Neural progenitor cell (in vitro differentiated cells): ENCODE measurements around the gene VSX1. TPM values are rescaled to one million over a fixed set of nuclear protein-coding genes. Genes with fewer than 3 reads are reported as not detected.

ENCODE experiments used
- DNase-seq: peaks from one replicate; pipeline ENCODE4 v3.0.0-alpha.2; 2016; ENCODE audit warnings: low spot score
- H2AFZ ChIP-seq: fragments of 200-600 bp; sonication (generic); replicated peaks from 2 replicates; pipeline ENCODE4 v1.6.1; 2016; ENCODE audit warnings: antibody characterized with exemption
- H3F3A ChIP-seq: fragments of 200-600 bp; sonication (generic); 2 replicates; pipeline ENCODE4 v1.6.1; 2016; ENCODE audit warnings: antibody characterized with exemption, low read depth
- H3K27ac ChIP-seq: fragments of 200-600 bp; sonication (generic); 2 replicates; pipeline ENCODE4 v1.5.1; 2016; ENCODE audit warnings: mild to moderate bottlenecking
- H3K27me3 ChIP-seq: fragments of 200-600 bp; sonication (generic); 2 replicates; pipeline ENCODE4 v1.6.1; 2016; ENCODE audit warnings: mild to moderate bottlenecking, moderate library complexity
- H3K36me3 ChIP-seq: fragments of 200-600 bp; sonication (generic); 2 replicates; pipeline ENCODE4 v1.5.1; 2016
- H3K4me1 ChIP-seq: fragments of 200-600 bp; sonication (generic); 2 replicates; pipeline ENCODE4 v1.6.1; 2016; ENCODE audit warnings: mixed run types
- H3K4me2 ChIP-seq: fragments of 200-600 bp; sonication (generic); 2 replicates; pipeline ENCODE4 v1.6.1; 2016
- H3K4me3 ChIP-seq: fragments of 200-600 bp; sonication (generic); 2 replicates; pipeline ENCODE4 v1.5.1; 2016
- H3K79me2 ChIP-seq: fragments of 200-600 bp; sonication (generic); 2 replicates; pipeline ENCODE4 v1.6.1; 2016; ENCODE audit warnings: low read depth
- H3K9ac ChIP-seq: fragments of 200-600 bp; sonication (generic); 2 replicates; pipeline ENCODE4 v1.6.1; 2016
- H3K9me3 ChIP-seq: fragments of 200-600 bp; sonication (generic); 2 replicates; pipeline ENCODE4 v1.5.1; 2016; ENCODE audit warnings: low read depth
- H4K20me1 ChIP-seq: fragments of 200-600 bp; sonication (generic); 2 replicates; pipeline ENCODE4 v1.6.1; 2016; ENCODE audit warnings: low read depth
- H3K27ac Mint-ChIP-seq: 3 replicates; pipeline ENCODE4 v1.8.0; 2021; ENCODE audit warnings: mixed read lengths
- H3K27me3 Mint-ChIP-seq: 2 replicates; pipeline ENCODE4 v1.8.0; 2022; ENCODE audit warnings: low read depth, mild to moderate bottlenecking, inconsistent platforms, moderate library complexity, mixed read lengths; ENCODE audit not compliant: insufficient read depth
- H3K36me3 Mint-ChIP-seq: 3 replicates; pipeline ENCODE4 v1.8.0; 2021; ENCODE audit warnings: mixed read lengths
- H3K4me1 Mint-ChIP-seq: 3 replicates; pipeline ENCODE4 v1.8.0; 2021; ENCODE audit warnings: mixed read lengths
- H3K4me3 Mint-ChIP-seq: 3 replicates; pipeline ENCODE4 v1.8.0; 2021; ENCODE audit warnings: mild to moderate bottlenecking, moderate library complexity, mixed read lengths
- H3K9me3 Mint-ChIP-seq: 3 replicates; pipeline ENCODE4 v1.8.0; 2020; ENCODE audit warnings: mixed read lengths
- CTCF ChIP-seq: fragments of 200-600 bp; sonication (generic); IDR thresholded peaks from 2 replicates; pipeline ENCODE4 v1.5.1; 2017; ENCODE audit warnings: antibody characterized with exemption, mild to moderate bottlenecking
- EZH2 ChIP-seq: fragments of 200-600 bp; sonication (generic); IDR thresholded peaks from 2 replicates; pipeline ENCODE4 v1.6.1; 2017; ENCODE audit warnings: antibody characterized with exemption, mild to moderate bottlenecking, moderate library complexity
- EZH2phosphoT487 ChIP-seq: fragments of 200-600 bp; sonication (generic); IDR thresholded peaks from 2 replicates; pipeline ENCODE4 v1.6.1; 2017; ENCODE audit warnings: antibody characterized with exemption
- total RNA-seq: library from RNA; depleted of rRNA; stranded (reverse); fragments of >200 nt; gene quantifications from 2 replicates; pipeline ENCODE4 v1.2.3, GENCODE V29; 2015; ENCODE audit warnings: low replicate concordance

Gene VSX1
- total RNA-seq, 1 donor from 2014 or later = not detected

DNA sequence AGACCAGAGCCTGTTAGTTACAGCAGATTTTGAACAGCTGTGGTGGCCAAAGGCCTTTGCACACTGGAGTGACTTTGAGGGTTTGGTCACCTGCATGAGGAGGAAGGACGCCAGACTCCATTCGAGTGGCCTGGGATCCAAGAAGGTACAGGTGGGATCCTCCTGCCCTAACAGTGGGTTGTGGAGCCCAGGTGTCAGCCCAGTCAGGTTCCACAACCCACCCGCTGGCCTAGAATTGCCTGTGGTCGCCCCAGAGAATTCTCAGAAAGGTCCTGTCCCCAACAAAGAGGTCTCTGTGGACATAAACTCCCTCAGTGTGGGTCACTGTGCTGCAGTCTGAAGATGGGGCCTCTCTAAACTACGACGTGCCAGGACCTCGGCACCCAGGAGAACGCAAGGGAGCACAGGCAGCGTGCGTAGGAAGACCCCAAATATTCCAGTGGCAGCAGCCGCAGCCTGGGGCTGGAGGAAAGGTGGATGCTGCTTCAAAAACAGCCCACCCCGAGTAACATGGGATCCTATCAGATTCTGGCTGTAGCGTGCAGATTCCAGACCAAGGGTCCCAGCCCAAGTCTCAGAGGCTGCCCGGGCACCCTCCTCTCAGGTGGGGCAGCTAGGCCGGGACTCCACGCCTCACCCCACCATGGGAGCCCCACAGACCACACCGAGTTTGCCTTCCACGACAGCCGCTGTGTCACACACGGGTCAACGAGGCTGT is 40.0 kb downstream of the VSX1 start:
- H2AFZ ChIP-seq = no peak overlapping the region
- Mint-ChIP-seq H3K9me3 (no peaks in the 10 kb centered on the region), H3K27ac (no peak overlapping the region), H3K27me3 (peaks cover 2% of the 10 kb centered on the region), H3K36me3 (no peaks in the 10 kb centered on the region), H3K4me1 (peaks cover 3% of the 10 kb centered on the region), H3K4me3 (no peak overlapping the region)
- H3K9me3 ChIP-seq = no peaks in the 10 kb centered on the region
- no peak for TF ChIP-seq EZH2phosphoT487
- TF ChIP-seq CTCF = no peak
- TF ChIP-seq EZH2 = no peak
- H3K4me2 ChIP-seq = no peak overlapping the region
- no peak for DNase-seq
- no peak overlapping the region for H3K4me3 ChIP-seq
- H3K27me3 ChIP-seq = no peaks in the 10 kb centered on the region
- H3F3A ChIP-seq = no peaks in the 10 kb centered on the region
- H3K9ac ChIP-seq = no peak overlapping the region
- no peaks in the 10 kb centered on the region for H3K4me1 ChIP-seq
- no peaks in the 10 kb centered on the region for H3K79me2 ChIP-seq
- H3K36me3 ChIP-seq = no peaks in the 10 kb centered on the region
- H4K20me1 ChIP-seq = no peaks in the 10 kb centered on the region
- no peak overlapping the region for H3K27ac ChIP-seq

DNA sequence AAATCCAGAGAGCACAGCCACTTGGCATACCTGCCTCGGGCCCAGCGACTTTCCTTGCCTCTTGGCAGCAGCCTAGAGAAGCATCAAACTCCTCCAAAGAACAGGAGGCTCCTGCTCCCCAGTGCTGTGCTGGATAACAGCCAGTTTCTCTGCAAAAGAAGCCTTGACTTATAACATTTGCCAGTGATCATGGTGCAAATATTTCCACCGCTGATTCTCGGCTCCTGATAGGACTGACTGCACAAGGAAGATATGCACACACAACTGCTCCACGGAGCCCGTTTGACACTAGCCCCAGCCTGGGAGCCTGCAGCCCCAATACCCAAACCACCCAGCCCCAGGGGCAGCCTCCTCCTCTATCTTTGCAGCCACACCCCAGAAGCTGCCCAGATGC is 41.5 kb downstream of the VSX1 start:
- Histone ChIP-seq H3K27ac (no peak overlapping the region), H3K79me2 (no peaks in the 10 kb centered on the region), H4K20me1 (no peaks in the 10 kb centered on the region), H3K4me3 (no peak overlapping the region), H3K27me3 (no peaks in the 10 kb centered on the region), H3K9ac (no peak overlapping the region), H3K4me2 (no peak overlapping the region), H3K9me3 (no peaks in the 10 kb centered on the region), H3F3A (no peaks in the 10 kb centered on the region), H3K36me3 (no peaks in the 10 kb centered on the region), H2AFZ (no peak overlapping the region), H3K4me1 (no peaks in the 10 kb centered on the region)
- no peak for TF ChIP-seq CTCF
- Mint-ChIP-seq H3K27me3 (peaks cover 2% of the 10 kb centered on the region), H3K4me1 (peaks cover 16% of the 10 kb centered on the region), H3K9me3 (no peaks in the 10 kb centered on the region), H3K4me3 (no peak overlapping the region), H3K36me3 (no peaks in the 10 kb centered on the region), H3K27ac (no peak overlapping the region)
- DNase-seq = no peak

DNA sequence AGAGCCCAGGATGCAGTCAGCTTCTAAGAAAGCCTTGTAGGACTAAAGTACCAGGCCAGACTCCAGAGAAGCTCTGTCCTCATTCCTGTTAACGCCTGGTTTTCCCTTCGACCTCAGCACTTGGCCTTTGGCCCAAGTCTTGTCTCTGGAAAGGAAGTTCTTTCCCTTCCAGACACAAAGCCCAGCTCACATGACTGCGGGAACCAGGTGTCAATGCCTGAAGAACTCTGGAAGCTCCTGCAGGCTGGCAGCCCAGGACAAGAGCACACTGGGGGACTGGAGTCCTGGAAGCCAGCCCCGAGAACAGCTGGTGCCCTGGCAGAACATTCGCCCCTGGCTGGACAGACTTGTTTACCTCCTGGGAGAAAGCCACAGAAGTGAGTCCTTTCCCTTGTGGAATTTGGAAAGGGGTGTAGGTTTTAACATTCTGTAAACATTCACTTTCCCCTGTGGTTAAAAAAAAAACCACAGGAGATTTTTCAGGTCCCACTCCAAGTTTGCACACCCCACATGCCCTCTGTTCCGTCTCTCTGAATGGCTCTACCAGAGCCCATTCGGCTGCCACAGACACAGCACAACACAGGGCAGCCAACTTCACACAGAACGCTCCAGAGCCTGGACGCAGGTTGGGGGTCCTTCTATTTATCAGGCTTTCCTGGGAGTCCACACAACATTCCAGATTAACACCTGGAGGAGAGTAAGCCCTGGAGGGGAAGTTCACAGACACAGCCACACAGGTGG is 42.1 kb downstream of the VSX1 start:
- Histone ChIP-seq H2AFZ (no peak overlapping the region), H3K4me2 (no peak overlapping the region), H3K79me2 (no peaks in the 10 kb centered on the region), H3K9me3 (no peaks in the 10 kb centered on the region), H3K9ac (no peak overlapping the region), H3K4me1 (no peaks in the 10 kb centered on the region), H3F3A (no peaks in the 10 kb centered on the region), H3K4me3 (no peak overlapping the region), H3K27me3 (no peaks in the 10 kb centered on the region), H3K27ac (no peak overlapping the region), H4K20me1 (no peaks in the 10 kb centered on the region), H3K36me3 (no peaks in the 10 kb centered on the region)
- Mint-ChIP-seq H3K27me3 (peaks cover 2% of the 10 kb centered on the region), H3K9me3 (no peaks in the 10 kb centered on the region), H3K4me3 (no peak overlapping the region), H3K36me3 (no peaks in the 10 kb centered on the region), H3K4me1 (peaks cover 16% of the 10 kb centered on the region), H3K27ac (no peak overlapping the region)
- no peak for DNase-seq
- TF ChIP-seq CTCF (no peak), EZH2phosphoT487 (no peak), EZH2 (no peak)
